CD4-positive, alpha-beta T cell treated with Interleukin-4 for 4 hours (primary cell): ENCODE data around the gene PRR9.
"Not testable (repeated sequence)": the region's sequence is repeated elsewhere in the genome, so short reads cannot be mapped to it uniquely, and the experiment has no call there.

Source experiments
- DNase-seq: peaks from one replicate; pipeline ENCODE4 v3.0.0-alpha.2; 2020

Gene PRR9, protein sequence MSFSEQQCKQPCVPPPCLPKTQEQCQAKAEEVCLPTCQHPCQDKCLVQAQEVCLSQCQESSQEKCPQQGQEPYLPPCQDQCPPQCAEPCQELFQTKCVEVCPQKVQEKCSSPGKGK

DNA sequence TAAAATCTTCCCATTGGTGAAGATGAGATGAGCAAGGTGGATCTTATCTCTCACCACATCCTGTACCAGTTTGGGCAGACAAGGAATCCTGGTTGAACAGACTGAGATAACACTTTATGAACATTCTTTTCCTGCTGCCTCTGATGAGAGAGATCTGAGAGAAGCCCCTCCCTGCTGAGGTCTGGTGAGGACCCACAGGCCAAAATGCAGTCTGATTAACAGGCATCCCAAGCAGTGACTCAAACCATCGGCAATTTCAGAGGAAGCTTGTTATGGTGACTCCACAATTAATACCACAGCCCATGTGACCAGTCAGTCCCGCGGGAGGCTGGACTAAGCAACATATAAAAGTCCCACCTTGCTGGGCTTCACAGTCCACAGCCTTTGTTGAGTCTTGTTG is at the start of gene PRR9:
PRR9 (plus strand) TSS at position 373 of the 400 bp plus-strand sequence. CDS start 561 bp downstream, outside the sequence.
- DNase-seq: no peak

DNA sequence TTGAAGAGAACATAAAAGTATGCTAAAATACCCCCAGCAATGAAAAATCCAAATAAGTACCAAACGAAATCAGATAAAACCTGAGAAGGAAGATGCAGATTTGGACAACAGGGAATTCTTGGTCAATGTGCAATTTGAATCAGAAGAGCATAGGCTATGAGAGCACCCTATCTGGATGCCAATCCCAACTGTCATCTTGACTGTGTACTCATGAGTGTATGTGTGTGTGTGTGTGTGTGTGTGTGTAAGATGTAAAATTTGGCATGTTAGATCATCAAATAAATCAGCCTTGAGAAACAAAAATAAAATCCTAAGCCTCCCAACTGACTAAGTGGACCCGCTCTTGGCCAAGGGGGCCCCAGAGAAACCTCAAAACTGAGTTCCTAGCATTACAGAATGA is 48.7 kb upstream of the PRR9 start:
- DNase-seq: no peak

DNA sequence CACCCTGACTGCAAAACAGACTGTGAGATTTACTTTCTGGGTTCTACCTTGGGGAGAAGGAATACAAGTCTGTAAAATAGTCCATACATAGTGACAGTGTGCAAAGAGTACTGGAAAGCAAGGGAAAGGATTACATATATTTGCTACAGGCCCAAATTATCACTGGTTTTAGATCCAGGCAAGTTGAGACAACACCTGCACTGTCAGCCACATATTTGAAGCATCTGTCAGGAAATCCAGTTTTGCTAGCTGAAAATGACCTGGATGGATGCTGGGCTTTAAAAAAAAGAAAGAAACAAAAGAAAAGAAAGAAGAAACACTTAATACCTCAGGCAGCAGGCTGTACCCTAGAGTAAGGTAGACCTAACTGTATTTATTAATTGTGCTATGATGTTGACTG is 42.8 kb upstream of the PRR9 start:
- no peak for DNase-seq

DNA sequence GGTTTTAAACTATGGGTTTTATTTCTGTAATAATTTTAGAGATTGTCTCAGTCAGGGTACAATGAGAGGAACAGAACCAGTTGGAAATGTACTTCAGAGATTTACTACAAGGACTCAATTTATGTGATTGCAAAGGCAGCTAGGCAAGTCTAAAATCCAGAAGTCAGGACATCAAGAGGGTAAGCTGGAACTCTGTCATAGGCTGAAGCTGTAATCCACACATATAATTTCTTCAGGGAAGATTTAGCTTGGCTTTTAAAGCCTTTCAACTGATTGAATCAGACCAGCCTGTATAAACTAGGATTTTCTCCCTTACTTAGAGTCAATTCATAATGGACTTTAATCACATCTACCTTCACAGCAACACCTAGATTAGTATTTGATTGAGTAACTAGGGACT is 38.5 kb upstream of the PRR9 start:
- no peak for DNase-seq

DNA sequence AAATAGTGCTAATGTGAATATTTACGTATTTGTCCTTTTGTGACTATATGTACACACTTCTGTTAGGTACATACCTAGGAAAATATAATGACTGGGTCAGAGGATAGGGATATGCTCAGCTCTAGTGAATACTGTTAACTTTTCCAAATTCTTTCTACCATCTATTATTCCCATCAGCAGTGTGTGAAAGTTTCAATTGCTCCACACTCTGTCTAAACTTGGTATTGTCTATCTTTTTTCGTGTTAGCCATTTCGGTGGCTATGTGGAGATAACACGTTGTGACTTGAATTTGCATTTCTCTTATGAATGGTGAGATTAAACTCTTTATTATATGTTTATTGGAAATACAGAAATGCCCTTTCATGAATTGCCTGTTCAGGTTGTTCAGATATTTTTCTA is 36.8 kb upstream of the PRR9 start:
- DNase-seq: no peak

DNA sequence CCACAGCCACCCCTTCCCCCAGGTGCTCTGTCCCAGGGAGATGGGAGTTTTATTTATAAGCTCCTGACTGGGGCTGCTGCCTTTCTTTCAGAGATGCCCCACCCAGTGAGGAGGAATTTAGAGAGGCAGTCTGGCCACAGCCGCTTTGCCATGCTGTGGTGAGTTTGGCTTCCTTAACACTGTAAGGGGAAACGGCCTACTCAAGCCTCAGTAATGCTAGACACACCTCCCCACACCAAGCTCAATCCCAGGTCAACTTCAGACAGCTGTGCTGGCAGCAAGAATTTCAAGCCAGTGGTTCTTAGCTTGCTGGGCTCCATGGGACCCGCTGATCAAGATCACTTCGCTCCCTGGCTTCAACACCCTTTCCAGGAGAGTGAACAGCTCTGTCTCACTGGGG is 29.1 kb upstream of the PRR9 start:
- not testable (repeated sequence) for DNase-seq

DNA sequence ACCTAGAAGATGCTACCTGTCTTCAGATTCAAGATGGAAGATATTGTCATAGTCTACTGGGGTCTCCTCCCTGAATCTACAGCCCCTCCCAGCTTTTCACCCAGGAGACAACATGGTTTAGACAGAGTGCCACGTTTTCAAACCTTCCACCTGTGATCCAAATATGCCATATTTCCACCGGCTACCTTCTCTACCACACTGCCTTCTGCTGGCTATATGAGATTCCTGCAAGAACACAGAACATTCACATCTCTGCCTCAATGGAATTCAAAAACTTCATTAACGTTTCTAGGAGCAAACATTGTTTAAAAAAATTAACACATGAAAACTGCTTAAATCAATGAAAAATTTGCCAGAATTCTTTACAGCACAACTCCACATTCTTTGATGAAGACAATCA is 27.0 kb upstream of the PRR9 start:
- no peak for DNase-seq

DNA sequence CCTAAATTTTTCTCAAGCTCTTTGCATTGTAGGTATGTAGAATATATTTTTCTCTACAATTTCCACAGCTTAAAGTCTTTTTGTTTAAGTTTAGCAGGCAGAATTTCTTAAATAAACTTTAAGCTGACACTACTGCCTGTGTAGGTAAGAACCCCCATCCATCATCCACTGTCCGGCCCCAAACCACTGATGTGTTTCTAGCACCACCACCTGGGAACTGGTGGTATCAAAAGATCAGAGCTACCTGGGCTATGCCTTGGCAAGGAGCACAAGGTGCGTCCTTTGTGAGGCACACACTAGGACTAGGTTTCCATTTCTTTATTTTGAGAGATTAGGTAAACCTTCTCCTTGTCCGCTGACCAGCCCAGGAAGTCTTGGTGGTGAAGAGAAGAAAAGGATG is 24.7 kb upstream of the PRR9 start:
- DNase-seq: no peak

DNA sequence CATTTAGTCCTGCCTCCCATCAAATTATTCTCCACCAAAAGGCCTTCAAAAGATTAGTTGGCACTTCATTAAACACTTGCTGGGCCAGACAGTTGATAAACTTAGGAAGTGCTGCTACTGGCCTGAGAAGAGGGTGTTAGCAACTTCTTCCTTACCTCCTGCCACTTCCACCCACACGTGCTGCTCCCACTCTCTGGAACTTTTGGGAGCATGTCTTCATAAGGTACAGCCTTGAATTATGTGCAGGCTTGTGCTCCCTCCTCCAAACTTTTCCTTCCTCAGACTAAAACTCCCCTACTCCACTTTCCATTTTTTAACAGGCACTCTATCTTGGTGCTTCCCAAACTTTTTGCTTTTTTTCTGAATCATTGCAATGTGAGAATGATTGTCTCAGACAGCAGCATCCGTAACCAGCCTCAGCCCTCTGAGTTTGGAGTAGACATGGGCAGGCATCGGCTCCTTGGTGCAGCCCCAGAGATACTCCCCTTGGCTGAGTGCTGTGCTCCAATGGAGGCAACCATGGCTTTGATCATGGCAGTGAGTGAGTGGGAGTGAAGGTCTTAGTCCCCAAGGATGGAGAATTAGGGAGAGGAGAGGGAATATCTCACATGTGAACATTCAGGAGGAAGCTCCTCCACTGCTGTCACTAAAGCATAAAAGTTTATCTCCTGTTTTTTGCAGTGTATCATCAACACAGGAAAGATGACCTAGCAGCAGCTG is 22.9 kb upstream of the PRR9 start:
- no peak for DNase-seq

DNA sequence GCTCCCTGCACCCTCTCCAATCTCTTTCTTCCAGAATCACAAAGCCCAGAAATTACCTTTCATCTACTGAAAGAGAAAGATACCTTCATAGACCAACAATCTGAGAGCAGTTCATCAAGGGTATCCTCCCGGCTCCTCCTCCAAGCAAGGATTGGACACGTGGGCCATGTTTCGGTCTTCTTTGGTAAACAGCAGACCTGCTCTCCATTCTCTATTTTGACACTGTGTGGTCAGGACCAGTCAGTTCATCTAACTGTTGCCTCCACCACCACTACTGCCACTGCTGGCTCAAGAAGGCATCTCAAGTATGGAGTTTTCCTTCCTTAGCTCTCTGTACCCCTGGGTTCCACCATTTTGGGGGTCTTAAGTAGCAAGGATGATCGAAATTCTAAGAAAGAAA is 22.2 kb upstream of the PRR9 start:
- no peak for DNase-seq

DNA sequence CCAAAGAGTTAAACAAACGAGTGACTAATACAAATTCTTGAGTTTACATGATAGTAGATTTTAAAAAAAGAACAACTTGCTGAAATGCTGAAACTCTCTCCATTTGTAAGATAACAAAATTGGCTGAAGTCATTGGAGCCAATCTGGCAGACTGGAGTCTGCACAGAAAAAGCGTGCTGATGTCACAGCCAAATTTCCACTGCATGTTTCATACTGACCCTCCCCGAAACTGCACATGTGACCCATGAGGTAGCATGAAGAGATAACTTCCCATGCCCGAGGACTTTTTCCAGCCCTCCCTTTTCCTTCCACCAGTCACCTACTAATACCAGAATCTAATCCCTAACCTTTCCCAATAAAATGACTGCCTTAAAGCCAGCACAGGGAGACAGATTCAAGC is 15.4 kb upstream of the PRR9 start:
- DNase-seq: no peak

DNA sequence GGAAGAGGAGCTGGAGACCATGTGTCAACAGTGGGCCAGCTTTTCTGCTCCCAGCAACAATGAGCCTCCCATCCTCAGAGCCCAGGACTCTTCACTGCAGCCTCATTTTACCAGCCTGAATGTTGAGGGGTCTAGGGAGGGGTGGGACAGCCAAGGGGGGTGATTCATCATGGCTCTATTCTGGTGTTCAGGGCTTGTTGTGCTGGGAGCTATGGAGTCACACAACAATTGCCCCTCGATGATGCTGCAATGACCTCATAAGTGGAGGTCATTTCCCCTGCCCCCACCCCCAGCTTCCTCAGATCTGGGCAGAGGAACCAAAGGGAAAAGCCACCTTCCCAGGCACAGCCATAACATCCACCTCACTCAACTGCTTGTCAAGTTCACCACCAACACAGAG is 14.3 kb upstream of the PRR9 start, which contains the start of gene LELP1:
LELP1 (plus strand) TSS at position 301 of the 400 bp plus-strand sequence. CDS start 1,278 bp downstream, outside the sequence.
- DNase-seq: no peak

DNA sequence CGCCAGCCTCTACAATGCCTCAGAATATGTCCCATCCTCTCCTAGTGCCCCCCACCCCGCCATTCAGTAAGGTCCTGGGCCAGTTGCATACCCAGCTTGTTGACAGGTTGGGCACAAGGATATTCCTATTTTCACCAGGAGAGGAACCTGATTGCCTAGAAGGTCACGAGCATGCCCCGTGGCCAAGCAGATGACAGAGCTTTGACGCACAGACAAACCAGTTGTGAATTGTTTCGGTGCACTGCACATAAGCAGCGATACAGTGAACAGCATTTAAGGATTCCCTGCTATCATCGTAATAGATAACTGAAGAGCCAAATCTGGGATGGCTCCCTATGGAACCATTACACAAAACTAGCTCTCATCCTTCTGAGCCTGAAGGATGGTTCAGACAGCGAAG is 10.8 kb upstream of the PRR9 start:
- no peak for DNase-seq

DNA sequence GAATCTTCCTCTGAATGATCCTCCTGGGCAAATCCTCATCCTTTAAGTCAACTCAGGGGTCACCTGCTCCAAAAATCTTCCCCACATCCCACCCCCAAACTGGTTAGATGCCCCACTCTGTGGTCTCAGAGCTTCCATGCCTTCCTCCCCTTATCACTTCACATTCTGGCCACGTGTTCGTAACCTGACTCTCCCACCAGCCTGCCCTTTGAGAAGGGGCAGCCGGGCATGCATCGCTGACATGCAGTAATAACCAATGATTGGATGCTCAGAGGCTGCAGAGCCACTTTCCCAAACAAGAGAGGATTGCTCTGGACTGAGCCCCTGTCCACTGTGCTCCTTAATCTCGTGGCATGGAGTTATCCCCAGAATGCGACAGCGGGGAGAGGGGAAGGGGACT is 7.2 kb upstream of the PRR9 start:
- DNase-seq: no peak

DNA sequence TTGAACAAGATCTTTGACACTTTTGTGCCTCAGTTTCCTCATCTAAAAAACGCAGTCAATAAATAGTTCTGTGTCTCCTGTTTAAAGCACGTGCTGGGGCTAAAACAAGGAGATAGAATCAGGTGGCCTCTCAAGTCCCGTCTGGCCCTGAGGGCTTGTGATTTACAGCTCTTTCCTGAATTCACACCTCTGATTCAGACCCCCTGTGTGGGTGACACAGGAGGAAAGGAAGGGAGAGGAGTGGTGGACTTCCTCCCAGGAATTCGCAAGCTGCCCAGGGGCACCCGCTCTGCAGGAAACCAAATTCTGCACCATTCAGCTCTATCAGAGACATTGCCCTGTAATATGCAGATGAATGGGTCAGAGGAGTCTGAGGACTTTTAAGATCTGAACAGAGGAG is 5.2 kb upstream of the PRR9 start:
- DNase-seq: no peak

DNA sequence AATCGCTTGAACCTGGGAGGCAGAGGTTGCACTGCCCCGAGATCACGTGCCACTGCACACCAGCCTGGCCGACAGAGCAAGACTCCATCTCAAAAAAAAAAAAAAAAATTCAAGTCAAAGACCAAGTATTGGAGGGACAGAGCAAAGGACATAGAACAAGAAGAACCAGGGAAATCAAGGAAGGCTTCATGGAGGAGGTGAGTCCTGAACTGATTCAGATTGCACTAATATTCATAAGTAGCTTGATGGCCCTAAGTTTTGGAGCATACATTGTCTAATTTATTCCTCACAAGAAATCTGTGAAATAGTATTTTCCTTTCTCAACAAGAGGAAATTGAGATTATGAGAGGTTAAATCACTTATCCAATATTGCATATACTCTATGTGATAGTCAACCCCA is 3.9 kb upstream of the PRR9 start:
- no peak for DNase-seq

DNA sequence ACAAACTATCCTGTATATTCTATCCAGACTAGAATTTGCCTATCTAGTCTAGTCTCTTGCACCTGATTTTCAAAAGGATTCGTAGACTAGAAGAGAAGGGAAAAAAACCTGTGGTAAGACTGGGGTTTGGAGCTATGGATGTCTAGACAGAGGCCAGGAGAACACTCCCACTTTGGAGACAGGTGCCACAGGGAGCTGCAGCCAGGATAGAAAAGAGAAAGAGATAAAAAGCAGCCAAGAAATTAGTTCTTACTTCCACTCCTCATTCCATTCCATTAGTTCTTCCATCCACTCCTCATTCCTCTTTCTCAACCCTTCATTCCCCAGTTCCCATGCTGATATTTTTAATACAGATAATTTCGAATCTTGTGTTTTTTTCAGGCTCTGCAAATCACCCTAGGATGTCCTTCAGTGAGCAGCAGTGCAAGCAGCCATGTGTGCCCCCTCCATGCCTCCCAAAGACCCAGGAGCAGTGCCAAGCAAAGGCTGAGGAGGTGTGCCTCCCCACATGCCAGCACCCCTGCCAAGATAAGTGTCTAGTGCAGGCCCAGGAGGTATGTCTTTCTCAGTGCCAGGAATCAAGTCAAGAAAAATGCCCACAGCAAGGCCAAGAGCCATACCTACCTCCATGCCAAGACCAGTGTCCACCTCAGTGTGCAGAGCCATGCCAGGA is 496 bp downstream of the PRR9 start:
- no peak for DNase-seq

DNA sequence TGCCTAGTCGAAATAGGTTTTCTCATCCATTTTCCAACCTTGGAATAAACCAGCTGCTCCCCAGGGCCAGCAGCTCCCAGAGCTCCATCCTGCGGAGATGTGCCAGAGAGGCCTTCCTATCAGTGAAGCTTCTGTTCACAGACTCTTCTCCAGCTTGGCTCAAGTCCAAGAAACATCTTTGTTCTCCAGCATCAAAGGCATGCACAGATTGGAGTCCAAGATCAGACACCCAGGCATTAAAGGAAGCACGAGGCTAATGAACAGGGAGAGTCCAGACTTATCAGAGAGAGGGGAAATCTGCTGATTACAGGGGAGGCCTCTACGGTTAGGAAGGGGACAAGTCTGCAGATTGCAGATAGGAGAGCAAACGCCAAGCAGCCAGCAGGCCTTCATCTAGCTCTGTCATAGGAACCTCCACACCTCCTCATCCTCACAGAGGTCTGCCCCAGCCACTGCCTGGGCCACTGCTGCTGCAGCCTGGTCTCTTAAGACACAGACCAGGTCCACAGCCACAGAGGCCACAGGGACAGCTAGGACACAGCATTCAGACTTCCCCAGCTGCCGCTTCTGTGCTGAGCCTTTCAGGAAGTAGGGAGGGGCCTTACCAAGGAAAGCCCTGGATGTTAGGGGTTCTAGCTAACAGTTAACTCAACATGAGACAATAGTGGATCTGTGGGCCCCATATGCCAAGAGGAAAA is 3.4 kb downstream of the PRR9 start:
- no peak for DNase-seq

DNA sequence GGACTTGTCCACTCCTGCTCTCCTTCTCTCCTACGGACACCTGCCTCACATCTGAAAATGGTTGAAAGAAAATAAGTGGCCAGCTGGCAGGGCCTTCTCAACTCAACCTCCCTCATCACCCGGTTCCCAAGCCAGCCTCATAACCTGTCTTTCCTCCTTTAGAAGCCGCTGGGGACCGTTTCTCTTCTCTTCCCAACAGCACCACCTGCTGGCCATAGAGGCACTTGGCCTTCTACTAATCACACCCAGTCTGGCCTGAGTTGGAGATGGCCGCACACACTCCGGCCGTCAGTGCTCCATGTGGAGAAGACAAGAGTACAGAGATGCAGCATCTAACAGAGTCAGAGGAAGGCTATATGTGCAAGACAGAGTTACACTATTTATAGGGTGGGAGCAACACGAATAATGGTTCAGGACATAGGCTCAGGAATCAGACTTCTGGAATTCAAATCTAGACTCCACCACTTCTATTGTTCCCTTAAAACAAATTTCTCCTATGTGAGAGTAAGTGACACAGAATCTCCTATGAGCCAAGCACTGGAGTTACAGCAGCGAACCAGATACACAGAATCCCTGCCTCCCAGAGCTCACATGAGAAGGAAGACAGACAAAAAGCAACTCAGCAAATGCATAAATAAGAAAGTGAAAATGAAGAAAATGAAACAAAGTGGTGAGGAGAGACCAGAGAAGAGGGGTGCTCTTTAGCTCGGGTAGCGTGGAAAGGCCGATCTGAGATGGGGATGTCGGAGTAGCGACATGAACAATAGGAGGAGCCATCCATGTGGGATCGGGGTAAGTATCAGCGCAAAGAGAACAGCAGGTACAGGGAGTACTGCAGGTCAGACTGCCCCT is 5.9 kb downstream of the PRR9 start:
- peak; percentile 44 for DNase-seq

DNA sequence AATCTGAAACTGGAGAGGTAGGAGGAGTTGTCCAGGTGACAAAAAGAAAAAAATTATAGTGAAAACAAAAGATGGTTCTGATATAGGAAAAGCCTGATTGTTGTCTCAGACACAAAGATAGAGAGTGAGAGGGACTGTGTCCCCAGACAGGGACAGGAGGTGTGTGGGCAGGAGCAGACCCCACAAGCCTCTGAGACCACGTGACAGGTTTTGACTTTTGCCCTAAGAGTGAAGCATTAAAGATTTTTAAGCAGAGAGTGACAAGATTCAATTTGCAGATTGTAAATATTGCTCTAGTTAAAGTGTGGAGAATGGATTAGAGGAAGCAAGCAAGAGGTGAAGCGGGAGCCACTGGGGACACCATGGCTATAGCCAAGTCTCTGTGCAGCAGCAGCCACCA is 10.4 kb downstream of the PRR9 start:
- no peak for DNase-seq

DNA sequence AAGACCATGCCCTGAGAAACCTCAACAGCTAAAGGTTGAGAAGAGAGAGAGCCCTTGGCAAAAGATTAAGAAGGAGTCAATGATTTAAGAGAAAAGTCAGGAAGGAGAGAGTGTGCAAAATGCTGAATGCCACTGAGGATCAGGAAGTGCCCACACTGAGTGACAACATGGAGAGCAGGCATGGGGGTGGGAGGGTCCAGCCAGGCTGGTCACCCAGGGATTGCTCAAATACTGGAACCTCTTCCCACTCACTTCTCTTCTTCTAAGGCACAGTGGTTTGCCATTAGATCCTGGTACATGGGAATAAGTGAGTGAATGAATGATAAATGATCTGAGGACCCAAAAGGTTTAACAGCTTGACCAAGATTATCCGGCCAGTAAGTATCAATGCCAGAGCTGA is 11.1 kb downstream of the PRR9 start:
- no peak for DNase-seq

DNA sequence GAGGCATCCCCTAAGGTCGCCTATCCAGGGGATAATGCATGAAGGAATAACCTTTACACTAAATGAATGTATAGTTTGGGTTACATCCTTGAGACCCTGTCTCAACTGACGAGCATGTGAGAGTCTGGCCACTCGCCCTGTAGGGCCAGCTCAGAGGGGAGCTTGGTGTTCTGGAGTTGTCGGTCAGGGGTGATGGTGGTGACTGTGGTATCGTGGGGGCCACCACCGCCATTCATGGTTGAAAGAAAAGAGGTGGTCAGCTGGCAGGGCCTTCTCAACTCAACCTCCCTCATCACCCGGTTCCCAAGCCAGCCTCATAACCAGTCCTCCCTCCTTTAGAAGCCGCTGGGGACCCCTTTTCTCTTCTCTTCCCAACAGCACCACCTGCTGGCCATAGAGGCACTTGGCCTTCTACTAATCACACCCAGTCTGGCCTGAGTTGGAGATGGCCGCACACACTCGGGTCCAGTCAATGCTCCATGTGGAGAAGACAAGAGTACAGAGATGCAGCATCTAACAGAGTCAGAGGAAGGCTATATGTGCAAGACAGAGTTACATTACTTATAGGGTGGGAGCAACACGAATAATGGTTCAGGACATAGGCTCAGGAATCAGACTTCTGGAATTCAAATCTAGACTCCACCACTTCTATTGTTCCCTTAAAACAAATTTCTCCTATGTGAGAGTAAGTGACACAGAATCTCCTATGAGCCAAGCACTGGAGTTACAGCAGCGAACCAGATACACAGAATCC is 11.9 kb downstream of the PRR9 start:
- DNase-seq: peak; percentile 8
